H1 (cell line): ENCODE measurements around the gene CDX2. TPM values are rescaled to one million over a fixed set of nuclear protein-coding genes. Genes with fewer than 3 reads are reported as not detected.

ENCODE experiments used
- ATF2 ChIP-seq: IDR thresholded peaks from 2 replicates; pipeline ENCODE4 v1.6.1; 2012; ENCODE audit warnings: low read length, inconsistent platforms
- ATF3 ChIP-seq: IDR thresholded peaks from 2 replicates; pipeline ENCODE4 v1.6.1; 2011; ENCODE audit warnings: low read depth, mild to moderate bottlenecking, low read length; ENCODE audit not compliant: insufficient read depth
- CBX5 ChIP-seq: fragments of 300-800, 300-1000 bp; sonication (generic); IDR thresholded peaks from 2 replicates; pipeline ENCODE4 v1.7.1; 2016; ENCODE audit warnings: antibody characterized with exemption, low read length, low read depth
- CBX8 ChIP-seq: fragments of 300-800, 300-1000 bp; sonication (generic); IDR thresholded peaks from 2 replicates; pipeline ENCODE4 v1.7.1; 2016; ENCODE audit warnings: low read depth, low read length, borderline replicate concordance
- CHD1 ChIP-seq: IDR thresholded peaks from 2 replicates; pipeline ENCODE4 v1.6.1; 2012; ENCODE audit warnings: low read depth, low read length, improper control_type of control experiment
- CREB1 ChIP-seq: IDR thresholded peaks from 2 replicates; pipeline ENCODE4 v1.6.1; 2012; ENCODE audit warnings: inconsistent platforms
- CTBP2 ChIP-seq: IDR thresholded peaks from 2 replicates; pipeline ENCODE4 v1.7.0; 2011; ENCODE audit warnings: borderline replicate concordance, mild to moderate bottlenecking, moderate library complexity, mixed read lengths, low read length; ENCODE audit not compliant: insufficient read depth, insufficient read length
- FOSL1 ChIP-seq: IDR thresholded peaks from 2 replicates; pipeline ENCODE4 v1.6.1; 2011; ENCODE audit warnings: mild to moderate bottlenecking, low read depth, low read length, moderate library complexity; ENCODE audit not compliant: insufficient read depth
- HDAC6 ChIP-seq: IDR thresholded peaks from one replicate; pipeline ENCODE4 v1.7.1; 2012; ENCODE audit warnings: low read depth, mild to moderate bottlenecking, inconsistent platforms, low read length, moderate library complexity
- JUN ChIP-seq: IDR thresholded peaks from 2 replicates; pipeline ENCODE4 v1.6.1; 2011; ENCODE audit warnings: low read depth, mild to moderate bottlenecking, improper control_type of control experiment, low read length
- JUND ChIP-seq: IDR thresholded peaks from 2 replicates; pipeline ENCODE4 v1.6.1; 2011; ENCODE audit warnings: mild to moderate bottlenecking, improper control_type of control experiment, low read length
- KDM1A ChIP-seq: fragments of 200-600, 300-600 bp; sonication (generic); IDR thresholded peaks from 2 replicates; pipeline ENCODE4 v1.7.1; 2016; ENCODE audit warnings: mild to moderate bottlenecking, low read length, borderline replicate concordance
- NANOG ChIP-seq: IDR thresholded peaks from 2 replicates; pipeline ENCODE4 v1.6.1; 2011; ENCODE audit warnings: low read length, low read depth, mild to moderate bottlenecking, inconsistent platforms; ENCODE audit not compliant: insufficient read depth, poor library complexity, severe bottlenecking
- PHF8 ChIP-seq: fragments of 200-600 bp; sonication (generic); conservative IDR thresholded peaks from 2 replicates; pipeline ENCODE4 v1.7.1; 2012; ENCODE audit warnings: low read depth, mild to moderate bottlenecking, inconsistent platforms, low read length, moderate library complexity
- RBBP5 ChIP-seq: IDR thresholded peaks from 2 replicates; pipeline ENCODE4 v1.7.1; 2012; ENCODE audit warnings: low read depth, mild to moderate bottlenecking, inconsistent platforms, low read length, moderate library complexity, borderline replicate concordance
- RNF2 ChIP-seq: fragments of 200-900, 300-1000 bp; sonication (generic); IDR thresholded peaks from 2 replicates; pipeline ENCODE4 v1.7.1; 2016; ENCODE audit warnings: borderline replicate concordance, low read depth, mild to moderate bottlenecking, antibody characterized with exemption, low read length; ENCODE audit not compliant: poor library complexity, severe bottlenecking; ENCODE audit errors: missing control alignments
- SUZ12 ChIP-seq: fragments of 200-600 bp; sonication (generic); IDR thresholded peaks from 2 replicates; pipeline ENCODE4 v1.6.1; 2012; ENCODE audit warnings: mild to moderate bottlenecking, inconsistent platforms, low read length, moderate library complexity, mixed read lengths
- TAF1 ChIP-seq: IDR thresholded peaks from 2 replicates; pipeline ENCODE4 v1.6.1; 2011; ENCODE audit warnings: mild to moderate bottlenecking, low read depth, low read length
- TCF12 ChIP-seq: IDR thresholded peaks from 2 replicates; pipeline ENCODE4 v1.6.1; 2011; ENCODE audit warnings: low read depth, mild to moderate bottlenecking, low read length
- polyA plus RNA-seq, 7 experiments: library from polyadenylated mRNA; depleted of rRNA in 3 of 7; stranded (reverse) in 5 of 7; unstranded in 2 of 7; fragments of >200 nt in 5 of 7; fragments of 200-250 nt in 2 of 7; gene quantifications; 1 replicate in 5 of 7; 2 replicates in 1 of 7; 4 replicates in 1 of 7; pipeline versions ENCODE4 v1.2.1 to v1.2.3, GENCODE V29; 2011 to 2013; ENCODE audit warnings: missing spikeins in 2 of 7, mixed read lengths in 2 of 7
- total RNA-seq: library from RNA; stranded (reverse); fragmentation: NEBNext Ultra II Directional; extraction: Animal tissue kit (Norgen Biotek cat#: 25700); gene quantifications from 2 replicates; pipeline ENCODE4 v1.2.1, GENCODE V29; 2021
- TF ChIP-seq, protein P1 (sequence below): IDR thresholded peaks from 2 replicates; pipeline ENCODE4 v1.6.1; 2012; ENCODE audit warnings: inconsistent platforms

Gene CDX2
- total and polyA plus RNA-seq, 2 of the 8 experiments (the other 6 are each of a cell fraction or from before 2014, with no cell fraction given): 0.09 TPM; not detected in 1

- TF ChIP-seq, protein P1, sequence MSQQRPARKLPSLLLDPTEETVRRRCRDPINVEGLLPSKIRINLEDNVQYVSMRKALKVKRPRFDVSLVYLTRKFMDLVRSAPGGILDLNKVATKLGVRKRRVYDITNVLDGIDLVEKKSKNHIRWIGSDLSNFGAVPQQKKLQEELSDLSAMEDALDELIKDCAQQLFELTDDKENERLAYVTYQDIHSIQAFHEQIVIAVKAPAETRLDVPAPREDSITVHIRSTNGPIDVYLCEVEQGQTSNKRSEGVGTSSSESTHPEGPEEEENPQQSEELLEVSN: no peak
- TF ChIP-seq ATF3: no peak
- no peak for TF ChIP-seq FOSL1
- no peak for TF ChIP-seq ATF2
- TF ChIP-seq CREB1: no peak
- TF ChIP-seq JUN: no peak
- no peak for TF ChIP-seq HDAC6
- no peak for TF ChIP-seq KDM1A
- TF ChIP-seq CHD1: no peak
- peak; percentile 47; the same call in 1 of the 2 replicates for TF ChIP-seq RBBP5
- peak; percentile 98 for TF ChIP-seq RNF2
- TF ChIP-seq TAF1: no peak
- TF ChIP-seq TCF12: no peak
- TF ChIP-seq CTBP2: no peak
- TF ChIP-seq CBX5: no peak
- peak; percentile 99 for TF ChIP-seq SUZ12
- 0 out of 2 replicates have a peak, but pooled peaks have one; percentile 59 for TF ChIP-seq CBX8
- TF ChIP-seq NANOG: no peak
- no peak for TF ChIP-seq PHF8
- no peak for TF ChIP-seq JUND
Observed at GRCh38 chr13:27977476-27978300, 8.6 kb upstream of the CDX2 start (continued).
